ENCODE results near the gene TYW1. TPM values are rescaled to one million over a fixed set of nuclear protein-coding genes. Genes with fewer than 3 reads are reported as not detected.
"Not testable (repeated sequence)": the region's sequence is repeated elsewhere in the genome, so short reads cannot be mapped to it uniquely, and the experiment has no call there.

TYW1 gene
- total RNA-seq, 1 experiment from 2014 or later: 16.6 TPM

- DNase-seq; H3K4me3 ChIP-seq (ENCODE audit: insufficient read depth, low read depth, low read length); H3K27me3 ChIP-seq (ENCODE audit: control insufficient read depth, insufficient read depth, low read length); H3K36me3 ChIP-seq (replicated peaks; ENCODE audit: control insufficient read depth, insufficient read depth, low read length): not testable (repeated sequence)
These were observed 196.4 kb downstream of the TYW1 start for GRCh38 chr7:67192889-67193613.

- H3K4me3 ChIP-seq (ENCODE audit: insufficient read depth, low read depth, low read length); DNase-seq; H3K36me3 ChIP-seq (replicated peaks; ENCODE audit: control insufficient read depth, insufficient read depth, low read length); H3K27me3 ChIP-seq (ENCODE audit: control insufficient read depth, insufficient read depth, low read length): not testable (repeated sequence)
These were observed 199.5 kb downstream of the TYW1 start for GRCh38 chr7:67196176-67196575.

- H3K4me3 ChIP-seq (ENCODE audit: insufficient read depth, low read depth, low read length): not testable (repeated sequence)
These were observed 202.4 kb downstream of the TYW1 start for GRCh38 chr7:67198865-67199526.

GRCh38 chr7:67205772-67206171 lies 209.1 kb downstream of the TYW1 start:
- not testable (repeated sequence) for H3K27me3 ChIP-seq (ENCODE audit: control insufficient read depth, insufficient read depth, low read length); DNase-seq; H3K4me3 ChIP-seq (ENCODE audit: insufficient read depth, low read depth, low read length); H3K36me3 ChIP-seq (replicated peaks; ENCODE audit: control insufficient read depth, insufficient read depth, low read length)

More at GRCh38 chr7:67198865-67199526, 202.4 kb downstream of the TYW1 start:
- not testable (repeated sequence) for H3K36me3 ChIP-seq (replicated peaks; ENCODE audit: control insufficient read depth, insufficient read depth, low read length); DNase-seq; H3K27me3 ChIP-seq (ENCODE audit: control insufficient read depth, insufficient read depth, low read length)

GRCh38 chr7:67206452-67206851 lies 209.8 kb downstream of the TYW1 start:
- no peaks in the 10 kb centered on the region for H3K36me3 ChIP-seq (replicated peaks; ENCODE audit: control insufficient read depth, insufficient read depth, low read length)
- H3K27me3 ChIP-seq (ENCODE audit: control insufficient read depth, insufficient read depth, low read length): no peaks in the 10 kb centered on the region
- no peak overlapping the region for H3K4me3 ChIP-seq (ENCODE audit: insufficient read depth, low read depth, low read length)
- no peak for DNase-seq

GRCh38 chr7:67208656-67209055 lies 212.0 kb downstream of the TYW1 start:
- not testable (repeated sequence) for DNase-seq; H3K36me3 ChIP-seq (replicated peaks; ENCODE audit: control insufficient read depth, insufficient read depth, low read length); H3K4me3 ChIP-seq (ENCODE audit: insufficient read depth, low read depth, low read length); H3K27me3 ChIP-seq (ENCODE audit: control insufficient read depth, insufficient read depth, low read length)

- Histone ChIP-seq H3K4me3 (ENCODE audit: insufficient read depth, low read depth, low read length) (no peak overlapping the region), H3K27me3 (ENCODE audit: control insufficient read depth, insufficient read depth, low read length) (no peaks in the 10 kb centered on the region), H3K36me3 (replicated peaks; ENCODE audit: control insufficient read depth, insufficient read depth, low read length) (no peaks in the 10 kb centered on the region)
- DNase-seq: no peak
These were observed 212.6 kb downstream of the TYW1 start for GRCh38 chr7:67209256-67209655.

GRCh38 chr7:67210567-67210966 lies 213.9 kb downstream of the TYW1 start:
- no peaks in the 10 kb centered on the region for H3K27me3 ChIP-seq (ENCODE audit: control insufficient read depth, insufficient read depth, low read length)
- DNase-seq: no peak
- no peaks in the 10 kb centered on the region for H3K36me3 ChIP-seq (replicated peaks; ENCODE audit: control insufficient read depth, insufficient read depth, low read length)
- no peak overlapping the region for H3K4me3 ChIP-seq (ENCODE audit: insufficient read depth, low read depth, low read length)

- not testable (repeated sequence) for H3K36me3 ChIP-seq (replicated peaks; ENCODE audit: control insufficient read depth, insufficient read depth, low read length); DNase-seq; H3K4me3 ChIP-seq (ENCODE audit: insufficient read depth, low read depth, low read length); H3K27me3 ChIP-seq (ENCODE audit: control insufficient read depth, insufficient read depth, low read length)
These were observed 215.2 kb downstream of the TYW1 start for GRCh38 chr7:67211650-67212330.

- H3K36me3 ChIP-seq (replicated peaks; ENCODE audit: control insufficient read depth, insufficient read depth, low read length); DNase-seq; H3K4me3 ChIP-seq (ENCODE audit: insufficient read depth, low read depth, low read length); H3K27me3 ChIP-seq (ENCODE audit: control insufficient read depth, insufficient read depth, low read length): not testable (repeated sequence)
These were observed 216.4 kb downstream of the TYW1 start for GRCh38 chr7:67213038-67213437.

- DNase-seq; H3K36me3 ChIP-seq (replicated peaks; ENCODE audit: control insufficient read depth, insufficient read depth, low read length); H3K4me3 ChIP-seq (ENCODE audit: insufficient read depth, low read depth, low read length); H3K27me3 ChIP-seq (ENCODE audit: control insufficient read depth, insufficient read depth, low read length): not testable (repeated sequence)
These were observed 226.9 kb downstream of the TYW1 start for GRCh38 chr7:67223551-67223950.

GRCh38 chr7:67226340-67226907 lies 229.8 kb downstream of the TYW1 start:
- not testable (repeated sequence) for H3K36me3 ChIP-seq (replicated peaks; ENCODE audit: control insufficient read depth, insufficient read depth, low read length); DNase-seq; H3K4me3 ChIP-seq (ENCODE audit: insufficient read depth, low read depth, low read length); H3K27me3 ChIP-seq (ENCODE audit: control insufficient read depth, insufficient read depth, low read length)

- DNase-seq; H3K27me3 ChIP-seq (ENCODE audit: control insufficient read depth, insufficient read depth, low read length); H3K36me3 ChIP-seq (replicated peaks; ENCODE audit: control insufficient read depth, insufficient read depth, low read length); H3K4me3 ChIP-seq (ENCODE audit: insufficient read depth, low read depth, low read length): not testable (repeated sequence)
These were observed 230.3 kb downstream of the TYW1 start for GRCh38 chr7:67226967-67227366.

- not testable (repeated sequence) for H3K4me3 ChIP-seq (ENCODE audit: insufficient read depth, low read depth, low read length); DNase-seq; H3K27me3 ChIP-seq (ENCODE audit: control insufficient read depth, insufficient read depth, low read length); H3K36me3 ChIP-seq (replicated peaks; ENCODE audit: control insufficient read depth, insufficient read depth, low read length)
These were observed 232.4 kb downstream of the TYW1 start for GRCh38 chr7:67229018-67229417.

- H3K27me3 ChIP-seq (ENCODE audit: control insufficient read depth, insufficient read depth, low read length): not testable (repeated sequence)
These were observed 233.4 kb downstream of the TYW1 start for GRCh38 chr7:67230029-67230428.

More at GRCh38 chr7:67230029-67230428, 233.4 kb downstream of the TYW1 start:
- not testable (repeated sequence) for DNase-seq; H3K36me3 ChIP-seq (replicated peaks; ENCODE audit: control insufficient read depth, insufficient read depth, low read length); H3K4me3 ChIP-seq (ENCODE audit: insufficient read depth, low read depth, low read length)

All from H7 (cell line).